Uterus (tissue), 4 donors: ENCODE results near the gene SEMA3B. TPM values are rescaled to one million over a fixed set of nuclear protein-coding genes. Genes with fewer than 3 reads are reported as not detected.

Source experiments
- DNase-seq, 2 donors: peaks; one replicate each; pipeline ENCODE4 v3.0.0-alpha.2; 2019 to 2020
- H3K27ac ChIP-seq, 2 donors: fragments of 200-600 bp; sonication (generic); 1 replicate in 1 of 2; 2 replicates in 1 of 2; pipeline ENCODE4 v1.5.1; 2016 to 2018
- H3K27me3 ChIP-seq, 2 donors: fragments of 200-600 bp; sonication (generic); one replicate each; pipeline ENCODE4 v1.5.1; 2018 to 2019; ENCODE audit warnings: control low read depth in 1 of 2
- H3K36me3 ChIP-seq, 2 donors: fragments of 200-600 bp; sonication (generic); one replicate each; pipeline ENCODE4 v1.5.1; 2019; ENCODE audit warnings: control low read depth in 1 of 2
- H3K4me1 ChIP-seq, 2 donors: fragments of 200-600 bp; sonication (generic); one replicate each; pipeline ENCODE4 v1.5.1; 2018 to 2019; ENCODE audit warnings: control low read depth in 1 of 2
- H3K4me3 ChIP-seq, 2 donors: fragments of 200-600 bp; sonication (generic); 1 replicate in 1 of 2; 2 replicates in 1 of 2; pipeline ENCODE4 v1.5.1; 2018 to 2019; ENCODE audit warnings: mild to moderate bottlenecking in 1 of 2
- H3K9me3 ChIP-seq, 2 donors: fragments of 200-600 bp; sonication (generic); one replicate each; pipeline ENCODE4 v1.5.1; 2019; ENCODE audit warnings: control low read depth in 1 of 2
- POLR2A ChIP-seq, 2 donors: fragments of 450-650 bp; IDR thresholded peaks; one replicate each; pipeline ENCODE4 v1.6.1; 2016; ENCODE audit warnings: antibody characterized with exemption in 2 of 2, mild to moderate bottlenecking in 1 of 2, moderate library complexity in 1 of 2
- intact Hi-C: fragments of 100-400 bp; cut with DNase I; formaldehyde crosslinking; loops from one replicate; pipeline ENCODE4 v1.15.1; 2023; ENCODE audit warnings: low total_unique reads
- total RNA-seq, 4 donors: library from RNA; depleted of rRNA in 3 of 4; stranded (reverse); fragments of >200 nt in 3 of 4; gene quantifications; one replicate each; pipeline versions ENCODE4 v1.1.0 to v1.2.4, GENCODE V29; 2014 to 2023
- TF ChIP-seq, protein P1 (sequence below), 4 experiments: fragments of 200-600 bp in 2 of 4; fragments of 450-650 bp in 2 of 4; sonication (generic) in 2 of 4; IDR thresholded peaks; one replicate each; pipeline ENCODE4 v1.5.1; 2016 to 2019; ENCODE audit warnings: antibody characterized with exemption in 4 of 4, mild to moderate bottlenecking in 2 of 4, moderate library complexity in 1 of 4
- donor health status: DM: yes; HTN: yes; CAD: no.

SEMA3B gene
- total RNA-seq, 4 donors from 2014 or later, result 24.1 to 113 (median 77.2) TPM

DNA sequence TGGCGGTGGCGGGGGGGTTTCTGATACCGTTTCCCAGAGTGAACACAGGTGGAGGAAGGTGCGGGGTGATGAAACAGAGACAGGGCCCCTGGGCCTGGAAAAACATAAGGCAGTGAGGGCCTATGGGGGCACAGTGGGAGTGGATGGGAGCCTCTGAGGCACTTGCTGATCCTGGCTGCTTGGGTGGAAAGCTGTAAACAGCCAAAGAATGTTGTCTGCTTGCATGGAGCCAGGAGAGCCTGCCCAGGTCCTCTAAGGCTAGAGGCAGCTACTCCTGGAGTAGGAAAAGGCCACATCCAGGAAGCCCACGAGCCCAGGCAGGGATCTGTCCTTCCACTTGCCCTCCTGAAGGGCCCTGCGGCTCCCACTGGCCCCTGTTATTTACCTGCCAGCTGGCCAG is 2.9 kb upstream of the SEMA3B start:
- Histone ChIP-seq H3K36me3 (no peaks in the 10 kb centered on the region), H3K9me3 (no peaks in the 10 kb centered on the region), H3K4me3 (no peak overlapping the region), H3K27me3 (no peaks in the 10 kb centered on the region), H3K27ac (peak overlapping the region; percentile 97 to 99), H3K4me1 (peaks cover 9 to 44% of the 10 kb centered on the region in 2 donors)
- intact Hi-C loops, result no loop called here
- no peak for TF ChIP-seq POLR2A (IDR thresholded peaks at IDR 0.05)
- TF ChIP-seq, protein P1, sequence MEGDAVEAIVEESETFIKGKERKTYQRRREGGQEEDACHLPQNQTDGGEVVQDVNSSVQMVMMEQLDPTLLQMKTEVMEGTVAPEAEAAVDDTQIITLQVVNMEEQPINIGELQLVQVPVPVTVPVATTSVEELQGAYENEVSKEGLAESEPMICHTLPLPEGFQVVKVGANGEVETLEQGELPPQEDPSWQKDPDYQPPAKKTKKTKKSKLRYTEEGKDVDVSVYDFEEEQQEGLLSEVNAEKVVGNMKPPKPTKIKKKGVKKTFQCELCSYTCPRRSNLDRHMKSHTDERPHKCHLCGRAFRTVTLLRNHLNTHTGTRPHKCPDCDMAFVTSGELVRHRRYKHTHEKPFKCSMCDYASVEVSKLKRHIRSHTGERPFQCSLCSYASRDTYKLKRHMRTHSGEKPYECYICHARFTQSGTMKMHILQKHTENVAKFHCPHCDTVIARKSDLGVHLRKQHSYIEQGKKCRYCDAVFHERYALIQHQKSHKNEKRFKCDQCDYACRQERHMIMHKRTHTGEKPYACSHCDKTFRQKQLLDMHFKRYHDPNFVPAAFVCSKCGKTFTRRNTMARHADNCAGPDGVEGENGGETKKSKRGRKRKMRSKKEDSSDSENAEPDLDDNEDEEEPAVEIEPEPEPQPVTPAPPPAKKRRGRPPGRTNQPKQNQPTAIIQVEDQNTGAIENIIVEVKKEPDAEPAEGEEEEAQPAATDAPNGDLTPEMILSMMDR (IDR thresholded peaks at IDR 0.05), result no peak
- no peak for DNase-seq

DNA sequence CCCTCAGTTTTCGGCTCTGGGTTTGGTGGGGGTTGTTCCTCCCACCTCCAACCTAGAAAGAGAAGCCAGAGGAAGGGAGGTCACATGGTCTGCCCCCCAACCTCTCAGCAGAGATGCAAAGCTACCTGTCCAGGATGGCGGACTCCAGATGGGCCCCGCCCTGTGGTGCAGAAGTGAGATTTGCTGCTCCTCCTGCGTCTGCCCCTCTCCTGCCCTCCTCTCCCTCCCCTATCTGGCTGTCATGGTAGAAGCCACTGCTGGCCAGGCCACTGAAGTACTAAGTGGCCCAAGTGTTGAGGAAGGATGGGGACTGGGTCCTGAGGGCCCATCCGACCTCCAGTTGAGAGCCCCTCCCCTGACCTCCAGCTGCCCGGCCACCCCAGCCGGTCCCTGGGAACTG is 2.1 kb upstream of the SEMA3B start:
- H3K36me3 ChIP-seq, result no peaks in the 10 kb centered on the region
- no peak for DNase-seq
- no peaks in the 10 kb centered on the region for H3K9me3 ChIP-seq
- H3K4me1 ChIP-seq, result peaks cover 9 to 43% of the 10 kb centered on the region in 2 donors
- TF ChIP-seq, protein P1 (IDR thresholded peaks at IDR 0.05), result no peak
- no peak for TF ChIP-seq POLR2A (IDR thresholded peaks at IDR 0.05)
- intact Hi-C loops, result no loop called here
- H3K4me3 ChIP-seq, result peak overlapping the region; percentile 44 to 63
- peak overlapping the region; percentile 97 to 99 for H3K27ac ChIP-seq
- H3K27me3 ChIP-seq, result no peaks in the 10 kb centered on the region

DNA sequence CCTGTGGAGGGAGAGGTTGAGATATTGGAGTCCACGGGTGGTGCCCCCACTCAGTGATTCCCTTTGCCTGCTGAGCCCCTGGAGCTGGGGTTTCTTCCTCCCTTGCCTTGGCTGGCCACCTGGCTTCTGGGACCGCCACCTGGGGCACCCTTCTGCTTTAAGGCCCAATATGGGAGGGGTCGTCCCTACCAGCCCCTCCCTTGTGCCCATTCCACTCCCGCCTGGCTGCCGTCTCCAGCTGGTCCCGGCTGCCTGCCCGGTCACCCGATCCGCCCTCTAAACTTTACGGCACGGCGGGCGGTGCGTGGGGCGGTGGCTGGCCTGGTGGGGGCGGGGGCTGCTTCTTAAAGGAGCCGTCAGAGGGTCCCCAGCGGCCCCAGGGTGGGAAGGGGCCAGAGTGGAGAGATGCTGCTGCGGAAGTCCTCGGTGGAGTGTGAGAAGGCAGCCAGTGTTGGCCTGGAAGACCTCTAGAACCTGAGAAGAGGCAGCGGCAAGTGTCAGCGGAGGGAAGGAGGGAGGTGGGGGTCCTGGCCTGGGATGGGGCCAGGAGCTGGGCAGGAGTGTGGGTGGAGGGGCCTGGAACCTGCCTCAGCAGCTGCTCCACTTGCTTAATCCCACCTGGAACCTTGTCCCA is 1.6 kb upstream of the SEMA3B start:
- no peaks in the 10 kb centered on the region for H3K9me3 ChIP-seq
- peak overlapping the region; percentile 97 to 99 for H3K27ac ChIP-seq
- intact Hi-C loops, result no loop called here
- H3K4me1 ChIP-seq, result peaks cover 9 to 43% of the 10 kb centered on the region in 2 donors
- no peaks in the 10 kb centered on the region for H3K27me3 ChIP-seq
- peak; percentile 71 to 74 for DNase-seq
- H3K4me3 ChIP-seq, result peak overlapping the region; percentile 44 to 63
- TF ChIP-seq, protein P1 (IDR thresholded peaks at IDR 0.05), result no peak
- TF ChIP-seq POLR2A (IDR thresholded peaks at IDR 0.05), result peak; percentile 57 to 67
- no peaks in the 10 kb centered on the region for H3K36me3 ChIP-seq

DNA sequence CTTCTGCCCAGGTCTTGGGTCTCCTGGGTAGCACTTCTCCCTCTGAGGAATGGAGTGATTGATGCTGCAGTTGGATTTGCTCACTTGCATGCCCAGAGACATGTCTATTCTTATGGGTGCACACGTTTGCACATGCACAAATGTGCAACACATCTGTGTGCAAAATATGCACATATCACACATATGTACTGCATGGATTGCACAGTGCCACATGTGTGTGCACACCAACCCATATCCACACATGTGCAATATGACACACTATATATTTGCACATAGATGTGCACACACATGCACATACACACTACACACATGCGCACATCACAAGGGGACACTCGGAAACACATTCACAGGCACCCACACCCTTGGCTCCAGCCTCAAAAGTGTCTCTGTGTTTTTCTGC is 671 bp upstream of the SEMA3B start:
- intact Hi-C loops, result no loop called here
- Histone ChIP-seq H3K4me3 (peak overlapping the region; percentile 44 to 63), H3K27me3 (no peaks in the 10 kb centered on the region), H3K36me3 (no peaks in the 10 kb centered on the region), H3K9me3 (no peaks in the 10 kb centered on the region), H3K4me1 (peaks cover 9 to 43% of the 10 kb centered on the region in 2 donors), H3K27ac (peak overlapping the region; percentile 97 to 99)
- no peak for TF ChIP-seq POLR2A (IDR thresholded peaks at IDR 0.05)
- TF ChIP-seq, protein P1 (IDR thresholded peaks at IDR 0.05), result no peak
- DNase-seq, result no peak

DNA sequence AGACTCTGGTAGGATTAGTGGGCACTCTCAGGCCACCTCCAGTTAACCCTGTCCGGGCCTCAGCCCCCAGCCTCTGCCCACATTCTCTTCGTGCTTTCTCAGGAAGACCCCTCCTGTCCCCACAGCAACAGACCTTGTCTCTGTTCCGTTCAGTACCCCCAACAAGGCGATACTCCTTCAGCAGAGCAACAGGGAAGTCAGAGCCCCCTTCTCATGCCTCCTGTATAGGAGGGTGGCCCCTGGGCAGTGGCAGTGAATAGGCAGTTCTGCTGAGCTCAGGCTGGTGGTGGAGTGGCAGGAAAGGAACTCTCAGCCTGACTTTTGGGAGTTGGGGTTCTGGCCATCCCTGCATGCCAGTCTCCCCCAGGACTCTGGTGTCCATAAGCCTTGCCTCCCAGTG is 513 bp downstream of the SEMA3B start:
- H3K4me3 ChIP-seq, result peak overlapping the region; percentile 28 to 33
- no peaks in the 10 kb centered on the region for H3K36me3 ChIP-seq
- TF ChIP-seq, protein P1 (IDR thresholded peaks at IDR 0.05), result no peak
- no peak for TF ChIP-seq POLR2A (IDR thresholded peaks at IDR 0.05)
- peak overlapping the region; percentile 97 to 99 for H3K27ac ChIP-seq
- no peaks in the 10 kb centered on the region for H3K27me3 ChIP-seq
- H3K4me1 ChIP-seq, result peaks cover 9 to 39% of the 10 kb centered on the region in 2 donors
- no peak for DNase-seq
- intact Hi-C loops, result no loop called here
- no peaks in the 10 kb centered on the region for H3K9me3 ChIP-seq
